ENCODE measurements around the gene LAD1. TPM values are rescaled to one million over a fixed set of nuclear protein-coding genes. Genes with fewer than 3 reads are reported as not detected.

Gene LAD1
- total and polyA plus RNA-seq, 2 of the 4 experiments (the other 2 are of a cell fraction) = under 0.01 to 0.07 TPM

DNA sequence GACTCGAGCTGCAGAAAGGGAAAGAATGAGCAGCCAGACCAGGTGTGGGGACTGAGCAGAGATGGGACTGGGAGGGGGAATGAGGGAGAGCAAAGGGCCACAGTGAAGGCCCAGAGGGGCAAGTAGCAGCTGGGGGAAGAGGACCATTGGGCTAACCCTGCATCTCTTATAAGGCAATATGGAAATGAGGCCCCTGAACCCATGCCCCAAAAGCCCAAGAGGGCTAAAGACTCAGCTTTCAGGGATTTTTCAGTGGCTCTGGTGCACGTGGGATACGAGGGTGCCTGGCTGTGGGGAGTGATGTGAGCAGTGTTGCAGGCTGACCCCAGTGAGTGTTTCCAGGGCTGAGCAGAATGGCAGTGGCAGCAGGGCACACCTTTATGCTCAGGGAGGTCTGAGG lies 22.9 kb upstream of the LAD1 start:
- POLR2A ChIA-PET (ENCODE audit: unreplicated experiment) = no interaction called here
- no peak overlapping the region for H3K56ac ChIP-seq (ENCODE audit: extremely low read depth, insufficient read depth, low read length)
- no peak overlapping the region for H3K23ac ChIP-seq (ENCODE audit: low read depth, low read length)
- no peak overlapping the region for H4K91ac ChIP-seq (ENCODE audit: insufficient read depth, low read depth, low read length)
- WGBS, 2 experiments (ENCODE audit: extremely low coverage in 2 of 2, insufficient read length in 1 of 2) = no CpG with 5 or more reads among the region's 3 CpGs
- no peak overlapping the region for H3K14ac ChIP-seq (replicated peaks; ENCODE audit: low read depth, low read length)
- DNase-seq = no peak
- H3K18ac ChIP-seq (ENCODE audit: low read depth, low read length) = no peak overlapping the region
- H3K36me3 ChIP-seq (ENCODE audit: control insufficient read depth, insufficient read depth, low read length) = no peaks in the 10 kb centered on the region
- no peak overlapping the region for H2BK20ac ChIP-seq (ENCODE audit: low read depth, low read length)
- no peak overlapping the region for H3K9ac ChIP-seq (ENCODE audit: low read depth, low read length)
- BruUV-seq (replicated peaks) = no TSS peak
- H3K9me3 ChIP-seq (ENCODE audit: control insufficient read depth, insufficient read depth, low read length) = peaks cover 5% of the 10 kb centered on the region
- H3K4me2 ChIP-seq (ENCODE audit: low read depth, low read length) = no peak overlapping the region
- H3K27me3 ChIP-seq (ENCODE audit: control insufficient read depth, insufficient read depth, low read length) = peaks cover 40% of the 10 kb centered on the region
- no peak for TF ChIP-seq BHLHE40 (IDR thresholded peaks at IDR 0.05; ENCODE audit: low read depth, low read length)
- TF ChIP-seq MAZ (IDR thresholded peaks at IDR 0.05; ENCODE audit: borderline replicate concordance, low read depth, low read length) = no peak
- TF ChIP-seq MXI1 (IDR thresholded peaks at IDR 0.05; ENCODE audit: borderline replicate concordance, low read depth, low read length) = no peak
- TF ChIP-seq NFE2L2 (IDR thresholded peaks at IDR 0.05; ENCODE audit: low read depth, low read length) = no peak
- TF ChIP-seq RCOR1 (IDR thresholded peaks at IDR 0.05; ENCODE audit: insufficient replicate concordance, low read length) = no peak
- TF ChIP-seq, protein P1, sequence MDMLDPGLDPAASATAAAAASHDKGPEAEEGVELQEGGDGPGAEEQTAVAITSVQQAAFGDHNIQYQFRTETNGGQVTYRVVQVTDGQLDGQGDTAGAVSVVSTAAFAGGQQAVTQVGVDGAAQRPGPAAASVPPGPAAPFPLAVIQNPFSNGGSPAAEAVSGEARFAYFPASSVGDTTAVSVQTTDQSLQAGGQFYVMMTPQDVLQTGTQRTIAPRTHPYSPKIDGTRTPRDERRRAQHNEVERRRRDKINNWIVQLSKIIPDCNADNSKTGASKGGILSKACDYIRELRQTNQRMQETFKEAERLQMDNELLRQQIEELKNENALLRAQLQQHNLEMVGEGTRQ (IDR thresholded peaks at IDR 0.05; ENCODE audit: low read depth, low read length) = no peak
- TF ChIP-seq RFX5 (IDR thresholded peaks at IDR 0.05; ENCODE audit: low read depth, low read length) = no peak
- no peak for TF ChIP-seq FOS (IDR thresholded peaks at IDR 0.05; ENCODE audit: low read depth, low read length)
- no peak for TF ChIP-seq MAFK (IDR thresholded peaks at IDR 0.05; ENCODE audit: low read depth, low read length)
- TF ChIP-seq, protein P2, sequence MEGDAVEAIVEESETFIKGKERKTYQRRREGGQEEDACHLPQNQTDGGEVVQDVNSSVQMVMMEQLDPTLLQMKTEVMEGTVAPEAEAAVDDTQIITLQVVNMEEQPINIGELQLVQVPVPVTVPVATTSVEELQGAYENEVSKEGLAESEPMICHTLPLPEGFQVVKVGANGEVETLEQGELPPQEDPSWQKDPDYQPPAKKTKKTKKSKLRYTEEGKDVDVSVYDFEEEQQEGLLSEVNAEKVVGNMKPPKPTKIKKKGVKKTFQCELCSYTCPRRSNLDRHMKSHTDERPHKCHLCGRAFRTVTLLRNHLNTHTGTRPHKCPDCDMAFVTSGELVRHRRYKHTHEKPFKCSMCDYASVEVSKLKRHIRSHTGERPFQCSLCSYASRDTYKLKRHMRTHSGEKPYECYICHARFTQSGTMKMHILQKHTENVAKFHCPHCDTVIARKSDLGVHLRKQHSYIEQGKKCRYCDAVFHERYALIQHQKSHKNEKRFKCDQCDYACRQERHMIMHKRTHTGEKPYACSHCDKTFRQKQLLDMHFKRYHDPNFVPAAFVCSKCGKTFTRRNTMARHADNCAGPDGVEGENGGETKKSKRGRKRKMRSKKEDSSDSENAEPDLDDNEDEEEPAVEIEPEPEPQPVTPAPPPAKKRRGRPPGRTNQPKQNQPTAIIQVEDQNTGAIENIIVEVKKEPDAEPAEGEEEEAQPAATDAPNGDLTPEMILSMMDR (conservative IDR thresholded peaks at IDR 0.05; ENCODE audit: low read depth, low read length) = no peak
- no peak for TF ChIP-seq CEBPB (IDR thresholded peaks at IDR 0.05; ENCODE audit: low read depth, low read length)
- no peak for TF ChIP-seq POLR2A (IDR thresholded peaks at IDR 0.05; ENCODE audit: low read depth, low read length)
- TF ChIP-seq, protein P3, sequence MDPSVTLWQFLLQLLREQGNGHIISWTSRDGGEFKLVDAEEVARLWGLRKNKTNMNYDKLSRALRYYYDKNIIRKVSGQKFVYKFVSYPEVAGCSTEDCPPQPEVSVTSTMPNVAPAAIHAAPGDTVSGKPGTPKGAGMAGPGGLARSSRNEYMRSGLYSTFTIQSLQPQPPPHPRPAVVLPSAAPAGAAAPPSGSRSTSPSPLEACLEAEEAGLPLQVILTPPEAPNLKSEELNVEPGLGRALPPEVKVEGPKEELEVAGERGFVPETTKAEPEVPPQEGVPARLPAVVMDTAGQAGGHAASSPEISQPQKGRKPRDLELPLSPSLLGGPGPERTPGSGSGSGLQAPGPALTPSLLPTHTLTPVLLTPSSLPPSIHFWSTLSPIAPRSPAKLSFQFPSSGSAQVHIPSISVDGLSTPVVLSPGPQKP (IDR thresholded peaks at IDR 0.05; ENCODE audit: borderline replicate concordance, low read depth, low read length) = no peak
- no peak for TF ChIP-seq RAD21 (IDR thresholded peaks at IDR 0.05; ENCODE audit: low read length)
- no peak for TF ChIP-seq SMC3 (IDR thresholded peaks at IDR 0.05; ENCODE audit: low read depth, low read length)
- no peak for TF ChIP-seq CHD1 (IDR thresholded peaks at IDR 0.05; ENCODE audit: low read depth, low read length)
- no peak overlapping the region for H2BK5ac ChIP-seq (ENCODE audit: low read depth, low read length, poor library complexity, severe bottlenecking)
- intact Hi-C loops (cut with micrococcal nuclease) (no loop called here), in situ Hi-C loops (cut with MboI; ENCODE audit: low sequenced_read_pairs) (no loop called here), dilution Hi-C loops (cut with HindIII; ENCODE audit: low sequenced_read_pairs, unreplicated experiment) (no loop called here)
- CTCF ChIA-PET = interaction anchor here (0.6 to 3.5 kb wide), 2 partner anchors 14 to 31 kb away, joined by 3 to 13 read pairs; no protein-coding TSS in a partner anchor
- H3K9me1 ChIP-seq (ENCODE audit: insufficient read depth, low read length) = no peaks in the 10 kb centered on the region; the same call in 1 of the 2 replicates
- no peak overlapping the region for H4K5ac ChIP-seq (ENCODE audit: low read depth, low read length)
- H2BK120ac ChIP-seq (ENCODE audit: low read depth, low read length) = no peak overlapping the region
- H3K4me3 ChIP-seq (ENCODE audit: insufficient read depth, low read depth, low read length) = no peak overlapping the region
- H3K27ac ChIP-seq (ENCODE audit: insufficient read depth, low read length) = no peak overlapping the region
- H2BK15ac ChIP-seq (ENCODE audit: low read depth, low read length) = no peak overlapping the region
- no peak for ATAC-seq (ENCODE audit: low read depth)
- H4K8ac ChIP-seq (ENCODE audit: low read depth in 2 of 2, low read length in 2 of 2) = no peak overlapping the region
- no peaks in the 10 kb centered on the region for H3K4me1 ChIP-seq (ENCODE audit: control insufficient read depth, insufficient read depth, low read length)
- H2AK9ac ChIP-seq (replicated peaks; ENCODE audit: low read depth, low read length, poor library complexity) = no peak overlapping the region
- peak overlapping the region; percentile 15 for H2AFZ ChIP-seq (replicated peaks; ENCODE audit: low read length, poor library complexity)
- H3K79me1 ChIP-seq (ENCODE audit: low read depth in 1 of 2, low read length in 2 of 2) = no peaks in the 10 kb centered on the region
- no peaks in the 10 kb centered on the region for H4K20me1 ChIP-seq (ENCODE audit: insufficient read depth, low read length)
- no peak overlapping the region for H2AK5ac ChIP-seq (ENCODE audit: low read depth, low read length)
- H3K4ac ChIP-seq (ENCODE audit: low read depth, low read length) = no peak overlapping the region
